Measurements from ENCODE around the gene SIL1. TPM values are rescaled to one million over a fixed set of nuclear protein-coding genes. Genes with fewer than 3 reads are reported as not detected.

Gene SIL1
- polyA plus RNA-seq, 3 donors, result 25.4 to 35.1 (median 27.9) TPM

DNA sequence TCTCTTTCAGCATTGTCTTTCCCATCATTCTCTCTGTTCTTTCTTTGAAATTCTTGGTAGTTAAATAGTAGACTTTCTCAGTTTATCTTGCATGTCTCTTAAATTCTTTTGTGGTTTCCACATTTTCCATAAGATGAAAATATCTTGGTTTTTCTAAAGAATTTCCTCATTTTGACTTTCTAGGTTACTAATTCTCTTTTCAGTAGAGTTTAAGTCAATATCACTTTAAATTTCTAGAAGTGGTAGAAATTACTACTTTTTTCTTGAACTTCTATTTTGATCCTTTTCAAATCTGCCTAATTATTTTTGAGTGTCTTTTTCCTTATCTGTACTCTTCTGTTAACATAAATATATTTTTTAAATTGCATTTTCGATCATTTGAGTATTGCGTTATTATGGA lies 299.4 kb downstream of the SIL1 start:
- no peak overlapping the region for H3K4me3 ChIP-seq (replicated peaks in 1 of 3; ENCODE audit: low read depth in 2 of 3, low read length in 3 of 3)
- no peak overlapping the region for H3K27ac ChIP-seq (ENCODE audit: low read depth in 1 of 2, low read length in 2 of 2)
- H3K36me3 Mint-ChIP-seq, result peaks cover 61 to 74% of the 10 kb centered on the region in 2 donors
- peaks cover 10 to 68% of the 10 kb centered on the region in 2 donors for H3K36me3 ChIP-seq (replicated peaks in 1 of 2; ENCODE audit: control insufficient read depth in 1 of 2, insufficient read depth in 2 of 2, low read length in 2 of 2)
- H2AFZ ChIP-seq (ENCODE audit: insufficient read depth, low read depth, low read length, poor library complexity, severe bottlenecking), result no peak overlapping the region
- H3K79me2 ChIP-seq (ENCODE audit: insufficient read depth, low read length), result no peaks in the 10 kb centered on the region
- no peaks in the 10 kb centered on the region for H3K9me3 ChIP-seq (replicated peaks in 1 of 2; ENCODE audit: control insufficient read depth in 1 of 2, insufficient read depth in 1 of 2, low read length in 2 of 2)
- DNase-seq, result no peak
- intact Hi-C loops (cut with micrococcal nuclease), result no loop called here
- TF ChIP-seq, protein P1, sequence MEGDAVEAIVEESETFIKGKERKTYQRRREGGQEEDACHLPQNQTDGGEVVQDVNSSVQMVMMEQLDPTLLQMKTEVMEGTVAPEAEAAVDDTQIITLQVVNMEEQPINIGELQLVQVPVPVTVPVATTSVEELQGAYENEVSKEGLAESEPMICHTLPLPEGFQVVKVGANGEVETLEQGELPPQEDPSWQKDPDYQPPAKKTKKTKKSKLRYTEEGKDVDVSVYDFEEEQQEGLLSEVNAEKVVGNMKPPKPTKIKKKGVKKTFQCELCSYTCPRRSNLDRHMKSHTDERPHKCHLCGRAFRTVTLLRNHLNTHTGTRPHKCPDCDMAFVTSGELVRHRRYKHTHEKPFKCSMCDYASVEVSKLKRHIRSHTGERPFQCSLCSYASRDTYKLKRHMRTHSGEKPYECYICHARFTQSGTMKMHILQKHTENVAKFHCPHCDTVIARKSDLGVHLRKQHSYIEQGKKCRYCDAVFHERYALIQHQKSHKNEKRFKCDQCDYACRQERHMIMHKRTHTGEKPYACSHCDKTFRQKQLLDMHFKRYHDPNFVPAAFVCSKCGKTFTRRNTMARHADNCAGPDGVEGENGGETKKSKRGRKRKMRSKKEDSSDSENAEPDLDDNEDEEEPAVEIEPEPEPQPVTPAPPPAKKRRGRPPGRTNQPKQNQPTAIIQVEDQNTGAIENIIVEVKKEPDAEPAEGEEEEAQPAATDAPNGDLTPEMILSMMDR (IDR thresholded peaks at IDR 0.05), result no peak
- no peak overlapping the region for H3K9ac ChIP-seq (ENCODE audit: insufficient read depth, low read length, poor library complexity, severe bottlenecking)
- H3K27me3 ChIP-seq (ENCODE audit: control insufficient read depth in 2 of 2, insufficient read depth in 2 of 2, low read length in 2 of 2), result no peaks in the 10 kb centered on the region
- H3K27ac Mint-ChIP-seq, result no peak overlapping the region
- peaks cover 0 to 2% (median 0%) of the 10 kb centered on the region in 3 donors for H3K27me3 Mint-ChIP-seq (ENCODE audit: low read depth in 3 of 3)
- H3K4me1 Mint-ChIP-seq, result no peaks in the 10 kb centered on the region
- no peak overlapping the region for H3K4me3 Mint-ChIP-seq
- H3K4me1 ChIP-seq (ENCODE audit: control insufficient read depth in 1 of 2, insufficient read depth in 2 of 2, low read length in 2 of 2), result no peaks in the 10 kb centered on the region
- H3K4me2 ChIP-seq (replicated peaks; ENCODE audit: extremely low read depth, low read length, poor library complexity, severe bottlenecking), result no peak overlapping the region
- H3K9me3 Mint-ChIP-seq, result peaks cover 0 to 3% (median 0%) of the 10 kb centered on the region in 7 donors
- no peaks in the 10 kb centered on the region for H4K20me1 ChIP-seq (ENCODE audit: insufficient read depth, low read length)
- WGBS (ENCODE audit: insufficient coverage), result no CpG with 5 or more reads among the region's 2 CpGs

DNA sequence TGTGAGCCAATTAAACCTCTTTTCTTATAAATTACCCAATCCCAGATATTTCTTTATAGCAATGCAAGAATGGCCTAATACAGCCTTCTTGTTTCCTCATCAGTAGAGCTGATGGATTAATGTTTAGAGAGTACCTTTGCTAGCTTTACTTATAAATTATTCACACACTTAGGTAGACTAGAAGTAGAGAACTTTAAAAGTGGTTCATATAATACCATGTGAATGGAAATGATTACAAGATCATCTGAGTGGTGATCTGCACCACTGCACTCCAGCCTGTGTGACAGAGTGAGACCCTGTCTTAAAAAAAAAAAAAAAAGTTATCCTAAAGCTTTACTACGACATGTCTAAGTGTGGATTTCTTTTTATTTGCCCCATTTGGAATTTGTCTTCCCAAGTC lies 299.9 kb downstream of the SIL1 start:
- no peak overlapping the region for H2AFZ ChIP-seq (ENCODE audit: insufficient read depth, low read depth, low read length, poor library complexity, severe bottlenecking)
- intact Hi-C loops (cut with micrococcal nuclease), result no loop called here
- H3K27me3 Mint-ChIP-seq (ENCODE audit: low read depth in 3 of 3), result peaks cover 0 to 2% (median 0%) of the 10 kb centered on the region in 3 donors
- H3K4me3 ChIP-seq (replicated peaks in 1 of 3; ENCODE audit: low read depth in 2 of 3, low read length in 3 of 3), result no peak overlapping the region
- H3K27me3 ChIP-seq (ENCODE audit: control insufficient read depth in 2 of 2, insufficient read depth in 2 of 2, low read length in 2 of 2), result no peaks in the 10 kb centered on the region
- H3K4me3 Mint-ChIP-seq, result no peak overlapping the region
- DNase-seq, result no peak
- H3K4me2 ChIP-seq (replicated peaks; ENCODE audit: extremely low read depth, low read length, poor library complexity, severe bottlenecking), result no peak overlapping the region
- no peaks in the 10 kb centered on the region for H4K20me1 ChIP-seq (ENCODE audit: insufficient read depth, low read length)
- WGBS (ENCODE audit: insufficient coverage), result no CpG with 5 or more reads among the region's 1 CpG
- no peak overlapping the region for H3K27ac ChIP-seq (ENCODE audit: low read depth in 1 of 2, low read length in 2 of 2)
- H3K36me3 Mint-ChIP-seq, result peaks cover 57 to 73% of the 10 kb centered on the region in 2 donors
- TF ChIP-seq, protein P1 (IDR thresholded peaks at IDR 0.05), result no peak
- H3K4me1 Mint-ChIP-seq, result no peaks in the 10 kb centered on the region
- H3K36me3 ChIP-seq (replicated peaks in 1 of 2; ENCODE audit: control insufficient read depth in 1 of 2, insufficient read depth in 2 of 2, low read length in 2 of 2), result peaks cover 6 to 64% of the 10 kb centered on the region in 2 donors
- H3K9me3 ChIP-seq (replicated peaks in 1 of 2; ENCODE audit: control insufficient read depth in 1 of 2, insufficient read depth in 1 of 2, low read length in 2 of 2), result no peaks in the 10 kb centered on the region
- no peaks in the 10 kb centered on the region for H3K4me1 ChIP-seq (ENCODE audit: control insufficient read depth in 1 of 2, insufficient read depth in 2 of 2, low read length in 2 of 2)
- H3K9me3 Mint-ChIP-seq, result peaks cover 0 to 3% (median 0%) of the 10 kb centered on the region in 7 donors
- no peak overlapping the region for H3K9ac ChIP-seq (ENCODE audit: insufficient read depth, low read length, poor library complexity, severe bottlenecking)
- no peaks in the 10 kb centered on the region for H3K79me2 ChIP-seq (ENCODE audit: insufficient read depth, low read length)
- no peak overlapping the region for H3K27ac Mint-ChIP-seq

Small RNAs within 50 kb of the gene (small RNA-seq; reads per million reads assigned to genes)
- gene RNU6-572P (ENCODE audit: insufficient read length, low read depth), result not detected

Other genes starting within 250 kb of the SIL1 start
- gene MATR3, start 95.4 kb upstream of the SIL1 start, polyA plus RNA-seq, result 100 to 1,000 TPM in 2 of 3 donors, 10 to 100 TPM in 1; 61.8 to 174 (median 137) TPM
- gene PAIP2, start 143.5 kb upstream of the SIL1 start, polyA plus RNA-seq, result 100 to 1,000 TPM in 2 of 3 donors, 10 to 100 TPM in 1; 68.3 to 325 (median 313) TPM
- not detected for gene SLC23A1, start 184.9 kb upstream of the SIL1 start, polyA plus RNA-seq
- gene MZB1, start 191.5 kb upstream of the SIL1 start, polyA plus RNA-seq, result under 1 TPM in 2 of 3 donors, not detected in 1; 0.30 to 0.52 TPM
- under 1 TPM in 2 of 3 donors, not detected in 1; 0.05 to 0.11 TPM for gene PROB1, start 196.7 kb upstream of the SIL1 start, polyA plus RNA-seq
- 1 to 10 TPM; 1.6 to 3.5 (median 3.2) TPM for gene SPATA24, start 205.7 kb upstream of the SIL1 start, polyA plus RNA-seq
- 1 to 10 TPM in 2 of 3 donors, under 1 TPM in 1; 0.87 to 2.6 (median 2.2) TPM for gene DNAJC18, start 241.2 kb upstream of the SIL1 start, polyA plus RNA-seq

Measured in CD14-positive monocyte (primary cell).